GM23338 (cell line): ENCODE data around the gene RNF135. TPM values are rescaled to one million over a fixed set of nuclear protein-coding genes. Genes with fewer than 3 reads are reported as not detected.

Source experiments
- ATAC-seq: fragments of 200-7000 bp; cut with Tn5 transposase; 3 replicates; pipeline ENCODE4 v1.9.1; 2020
- DNase-seq: peaks from one replicate; pipeline ENCODE4 v3.0.0-alpha.2; 2015; ENCODE audit warnings: low spot score
- H2AFZ ChIP-seq: fragments of 200-600 bp; sonication (generic); 2 replicates; pipeline ENCODE4 v1.8.0; 2016; ENCODE audit warnings: antibody characterized with exemption, mild to moderate bottlenecking, moderate library complexity
- H3F3A ChIP-seq: fragments of 200-600 bp; sonication (generic); replicated peaks from 2 replicates; pipeline ENCODE4 v1.8.0; 2017; ENCODE audit warnings: antibody characterized with exemption, mixed run types, low read depth
- H3K27ac ChIP-seq: fragments of 200-600 bp; sonication (generic); 2 replicates; pipeline ENCODE4 v1.6.1; 2016; ENCODE audit warnings: low read depth
- H3K27me3 ChIP-seq: fragments of 200-600 bp; sonication (generic); 2 replicates; pipeline ENCODE4 v1.8.0; 2016; ENCODE audit warnings: mild to moderate bottlenecking, mixed run types, moderate library complexity; ENCODE audit not compliant: insufficient read depth
- H3K36me3 ChIP-seq: fragments of 200-600 bp; sonication (generic); 2 replicates; pipeline ENCODE4 v1.8.0; 2016; ENCODE audit warnings: mild to moderate bottlenecking; ENCODE audit not compliant: insufficient read depth
- H3K4me1 ChIP-seq: fragments of 200-600 bp; sonication (generic); 2 replicates; pipeline ENCODE4 v1.8.0; 2016; ENCODE audit warnings: mild to moderate bottlenecking, moderate library complexity; ENCODE audit not compliant: insufficient read depth
- H3K4me2 ChIP-seq: fragments of 200-600 bp; sonication (generic); 2 replicates; pipeline ENCODE4 v1.7.1; 2017; ENCODE audit warnings: mixed run types
- H3K4me3 ChIP-seq: fragments of 200-600 bp; sonication (generic); 2 replicates; pipeline ENCODE4 v1.6.1; 2016; ENCODE audit warnings: mixed run types
- H3K79me2 ChIP-seq: fragments of 200-600 bp; sonication (generic); replicated peaks from 2 replicates; pipeline ENCODE4 v1.8.0; 2017; ENCODE audit warnings: mild to moderate bottlenecking; ENCODE audit not compliant: insufficient read depth
- H3K9me2 ChIP-seq: fragments of 200-600 bp; sonication (generic); 2 replicates; pipeline ENCODE4 v1.8.0; 2017; ENCODE audit not compliant: insufficient read depth
- H4K20me1 ChIP-seq: fragments of 200-600 bp; sonication (generic); replicated peaks from 2 replicates; pipeline ENCODE4 v1.8.0; 2017; ENCODE audit warnings: mild to moderate bottlenecking; ENCODE audit not compliant: insufficient read depth
- H3K27ac Mint-ChIP-seq: 2 replicates; pipeline ENCODE4 v1.8.0; 2020; ENCODE audit warnings: inconsistent platforms, mild to moderate bottlenecking, moderate library complexity, mixed read lengths
- H3K27me3 Mint-ChIP-seq: 3 replicates; pipeline ENCODE4 v1.8.0; 2022; ENCODE audit warnings: low read depth, mild to moderate bottlenecking, moderate library complexity, mixed read lengths, inconsistent platforms; ENCODE audit not compliant: insufficient read depth, poor library complexity
- H3K36me3 Mint-ChIP-seq: 3 replicates; pipeline ENCODE4 v1.8.0; 2021; ENCODE audit warnings: low read depth, mild to moderate bottlenecking, inconsistent platforms, moderate library complexity, mixed read lengths
- H3K4me1 Mint-ChIP-seq: 3 replicates; pipeline ENCODE4 v1.8.0; 2020; ENCODE audit warnings: mild to moderate bottlenecking, inconsistent platforms, mixed read lengths
- H3K4me3 Mint-ChIP-seq: 3 replicates; pipeline ENCODE4 v1.8.0; 2021; ENCODE audit warnings: moderate library complexity, mild to moderate bottlenecking, inconsistent platforms, mixed read lengths
- H3K9me3 Mint-ChIP-seq: 3 replicates; pipeline ENCODE4 v1.8.0; 2020; ENCODE audit warnings: moderate library complexity, mild to moderate bottlenecking, inconsistent platforms, mixed read lengths
- CREB1 ChIP-seq: fragments of 250-450 bp; sonication (Bioruptor Pico); IDR thresholded peaks from 2 replicates; pipeline ENCODE4 v1.5.0; 2020; ENCODE audit warnings: low read depth, mild to moderate bottlenecking, moderate library complexity
- ETS1 ChIP-seq: IDR thresholded peaks from 2 replicates; pipeline ENCODE4 v1.6.1; 2016; ENCODE audit warnings: antibody characterized with exemption
- EZH2 ChIP-seq: fragments of 200-600 bp; sonication (generic); IDR thresholded peaks from one replicate; pipeline ENCODE4 v1.8.0; 2017; ENCODE audit warnings: antibody characterized with exemption, mild to moderate bottlenecking, low read depth; ENCODE audit not compliant: unreplicated experiment
- EZH2phosphoT487 ChIP-seq: fragments of 200-600 bp; sonication (generic); IDR thresholded peaks from one replicate; pipeline ENCODE4 v1.8.1; 2018; ENCODE audit warnings: antibody characterized with exemption; ENCODE audit not compliant: unreplicated experiment
- JUNB ChIP-seq: IDR thresholded peaks from one replicate; pipeline ENCODE4 v1.6.1; 2016; ENCODE audit warnings: antibody characterized with exemption; ENCODE audit not compliant: unreplicated experiment
- NANOG ChIP-seq: IDR thresholded peaks from 2 replicates; pipeline ENCODE4 v1.6.1; 2016; ENCODE audit warnings: antibody characterized with exemption, borderline replicate concordance
- POLR2AphosphoS5 ChIP-seq: IDR thresholded peaks from 2 replicates; pipeline ENCODE4 v1.6.1; 2016; ENCODE audit warnings: antibody characterized with exemption, low read depth
- REST ChIP-seq: IDR thresholded peaks from one replicate; pipeline ENCODE4 v1.6.1; 2018; ENCODE audit warnings: antibody characterized with exemption; ENCODE audit not compliant: unreplicated experiment
- STAT1 ChIP-seq: IDR thresholded peaks from one replicate; pipeline ENCODE4 v1.6.1; 2016; ENCODE audit warnings: antibody characterized with exemption; ENCODE audit not compliant: unreplicated experiment
- ZNF331 ChIP-seq: fragments of 250-450 bp; sonication (Bioruptor Pico); IDR thresholded peaks from 2 replicates; pipeline ENCODE4 v1.5.0; 2020; ENCODE audit warnings: low read depth, mild to moderate bottlenecking, moderate library complexity
- polyA plus RNA-seq: library from polyadenylated mRNA; unstranded; fragments of >200 nt; fragmentation: Nextera tagmentation; extraction: Ambion mirVana; gene quantifications from 2 replicates; pipeline ENCODE4 v1.2.1, GENCODE V29; 2016
- total RNA-seq: library from RNA; depleted of rRNA; stranded (reverse); fragments of >200 nt; shearing (Covaris generic); gene quantifications from 2 replicates; pipeline ENCODE4 v1.2.3, GENCODE V29; 2014

Gene RNF135
- total and polyA plus RNA-seq, 2 experiments from 2014 or later, result 9.4 to 9.8 TPM

- Mint-ChIP-seq H3K27ac (peak overlapping the region; percentile 92), H3K4me1 (peaks cover 7% of the 10 kb centered on the region; the same call in 2 of the 3 replicates), H3K36me3 (peaks cover 23% of the 10 kb centered on the region), H3K27me3 (peaks cover 8% of the 10 kb centered on the region), H3K4me3 (peak overlapping the region; percentile 87), H3K9me3 (peaks cover 15% of the 10 kb centered on the region)
- Histone ChIP-seq H2AFZ (peak overlapping the region; percentile 90), H3K79me2 (peaks cover 14% of the 10 kb centered on the region), H3F3A (peaks cover 12% of the 10 kb centered on the region; the same call in 1 of the 2 replicates), H4K20me1 (peaks cover 4% of the 10 kb centered on the region; the same call in 1 of the 2 replicates), H3K4me3 (peak overlapping the region; percentile 60), H3K4me2 (peak overlapping the region; percentile 80), H3K9me2 (peaks cover 7% of the 10 kb centered on the region; the same call in 1 of the 2 replicates), H3K27me3 (no peaks in the 10 kb centered on the region), H3K4me1 (peaks cover 3% of the 10 kb centered on the region; the same call in 1 of the 2 replicates), H3K36me3 (0 out of 2 replicates have a peak, but pooled peaks cover 4% of the 10 kb centered on the region), H3K27ac (peak overlapping the region; percentile 84)
- peak; percentile 17 for ATAC-seq
- no peak for TF ChIP-seq JUNB
- no peak for TF ChIP-seq EZH2phosphoT487
- TF ChIP-seq POLR2AphosphoS5, result no peak
- DNase-seq, result peak; percentile 64
Measured at GRCh38 chr17:30969989-30970830, 629 bp upstream of the RNF135 start.

- H3K4me2 ChIP-seq, result no peak overlapping the region
- H4K20me1 ChIP-seq, result peaks cover 4% of the 10 kb centered on the region; the same call in 1 of the 2 replicates
- no peak overlapping the region for H3K27ac ChIP-seq
- no peak overlapping the region for H3K27ac Mint-ChIP-seq
- H3K27me3 ChIP-seq, result no peaks in the 10 kb centered on the region
- peaks cover 32% of the 10 kb centered on the region for H3K36me3 Mint-ChIP-seq
- peaks cover 15% of the 10 kb centered on the region for H3K9me3 Mint-ChIP-seq
- H3K4me3 ChIP-seq, result no peak overlapping the region
- H3K4me1 ChIP-seq, result peaks cover 3% of the 10 kb centered on the region; the same call in 1 of the 2 replicates
- H3K9me2 ChIP-seq, result peaks cover 7% of the 10 kb centered on the region; the same call in 1 of the 2 replicates
- H3K36me3 ChIP-seq, result 0 out of 2 replicates have a peak, but pooled peaks cover 4% of the 10 kb centered on the region
- ATAC-seq (no peak), DNase-seq (no peak)
- H3K4me1 Mint-ChIP-seq, result no peaks in the 10 kb centered on the region; the same call in 2 of the 3 replicates
- H2AFZ ChIP-seq, result no peak overlapping the region
- H3F3A ChIP-seq, result 0 out of 2 replicates have a peak, but pooled peaks cover 8% of the 10 kb centered on the region
- H3K79me2 ChIP-seq, result peaks cover 14% of the 10 kb centered on the region
- peaks cover 4% of the 10 kb centered on the region for H3K27me3 Mint-ChIP-seq
- H3K4me3 Mint-ChIP-seq, result no peak overlapping the region
- no peak for TF ChIP-seq REST
- no peak for TF ChIP-seq NANOG
- TF ChIP-seq JUNB, result no peak
- TF ChIP-seq CREB1 (CRISPR knock-in tag), result no peak
- no peak for TF ChIP-seq POLR2AphosphoS5
- TF ChIP-seq EZH2, result no peak
- TF ChIP-seq STAT1, result no peak
- no peak for TF ChIP-seq EZH2phosphoT487
- no peak for TF ChIP-seq ETS1
- no peak for TF ChIP-seq ZNF331 (CRISPR knock-in tag)
Measured at GRCh38 chr17:30975042-30975820, 4.4 kb downstream of the RNF135 start.
